HEK293 (cell line): ENCODE measurements around the gene NTSR2.

Experiments used
- CTCF ChIA-PET: fragments of 350-600 bp; formaldehyde crosslinking; extraction: SDS; loops from one replicate; lab custom pipeline; 2021; ENCODE audit warnings: antibody characterized with exemption; lab: Yijun Ruan, JAX
- POLR2A ChIA-PET: fragments of 300-600 bp; formaldehyde crosslinking; extraction: SDS; loops from one replicate; lab custom pipeline; 2020; ENCODE audit warnings: antibody characterized with exemption, inconsistent platforms; lab: Yijun Ruan, JAX
- H3K27ac ChIP-seq: fragments of 200-500 bp; sonication (Bioruptor generic); 2 replicates; pipeline ENCODE4 v1.5.1; 2014; ENCODE audit warnings: low read depth, low read length, control low read depth, inconsistent platforms; ENCODE audit errors: extremely low read depth
- H3K36me3 ChIP-seq, 2 experiments: fragments of 200-500 bp in 1 of 2; sonication (Bioruptor generic) in 1 of 2; 1 replicate in 1 of 2; 2 replicates in 1 of 2; pipeline ENCODE4 v1.5.1; 2014 to 2017; ENCODE audit warnings: inconsistent platforms in 2 of 2, low read length in 2 of 2; ENCODE audit not compliant: control insufficient read depth in 2 of 2, insufficient read depth in 1 of 2
- H3K4me1 ChIP-seq: fragments of 200-500 bp; sonication (Bioruptor generic); 2 replicates; pipeline ENCODE4 v1.5.1; 2014; ENCODE audit warnings: mild to moderate bottlenecking, low read length, inconsistent platforms; ENCODE audit not compliant: control insufficient read depth, insufficient read depth
- H3K4me3 ChIP-seq: 2 replicates; pipeline ENCODE4 v1.5.1; 2011; ENCODE audit warnings: low read depth, mild to moderate bottlenecking, control low read depth, low read length, moderate library complexity
- H3K9me3 ChIP-seq: fragments of 200-500 bp; sonication (Bioruptor generic); 2 replicates; pipeline ENCODE4 v1.5.1; 2014; ENCODE audit warnings: low read depth, low read length, inconsistent platforms; ENCODE audit not compliant: control insufficient read depth, insufficient read depth
- GLI2 ChIP-seq: fragments of 450-650 bp; formaldehyde crosslinking; IDR thresholded peaks from 2 replicates; pipeline ENCODE4; 2017; ENCODE audit warnings: missing biosample characterization, missing genetic modification characterization, low read depth, borderline replicate concordance
- HOXC10 ChIP-seq: sonication (generic); formaldehyde crosslinking; IDR thresholded peaks from 2 replicates; pipeline ENCODE4 v1.8.1; 2023; ENCODE audit warnings: mild to moderate bottlenecking, missing genetic modification reagents
- KLF7 ChIP-seq: fragments of 450-650 bp; formaldehyde crosslinking; IDR thresholded peaks from 2 replicates; pipeline ENCODE4 v1.5.1; 2016; ENCODE audit warnings: missing biosample characterization, missing genetic modification characterization, borderline replicate concordance
- SCRT2 ChIP-seq: fragments of 450-650 bp; formaldehyde crosslinking; IDR thresholded peaks from 2 replicates; pipeline ENCODE4 v1.5.1; 2016; ENCODE audit warnings: missing biosample characterization, missing genetic modification characterization
- SP3 ChIP-seq: fragments of 450-650 bp; formaldehyde crosslinking; IDR thresholded peaks from 2 replicates; pipeline ENCODE4 v1.5.1; 2016; ENCODE audit warnings: missing biosample characterization, missing genetic modification characterization
- TRIM28 ChIP-seq: IDR thresholded peaks from 2 replicates; pipeline ENCODE4 v1.6.1; 2011; ENCODE audit warnings: low read length, control low read depth, borderline replicate concordance
- TSHZ1 ChIP-seq: fragments of 450-650 bp; formaldehyde crosslinking; IDR thresholded peaks from 2 replicates; pipeline ENCODE4 v1.5.1; 2016; ENCODE audit warnings: missing biosample characterization, missing genetic modification characterization, borderline replicate concordance
- ZFP37 ChIP-seq: fragments of 450-650 bp; formaldehyde crosslinking; IDR thresholded peaks from 2 replicates; pipeline ENCODE4 v1.5.1; 2016; ENCODE audit warnings: missing biosample characterization, missing genetic modification characterization
- ZNF140 ChIP-seq: fragments of 450-650 bp; formaldehyde crosslinking; IDR thresholded peaks from 2 replicates; pipeline ENCODE4 v1.5.1; 2016; ENCODE audit warnings: missing biosample characterization, missing genetic modification characterization
- ZNF2 ChIP-seq: fragments of 450-650 bp; formaldehyde crosslinking; IDR thresholded peaks from 2 replicates; pipeline ENCODE4 v1.5.1; 2016; ENCODE audit warnings: missing biosample characterization, missing genetic modification characterization
- ZNF26 ChIP-seq: fragments of 450-650 bp; formaldehyde crosslinking; IDR thresholded peaks from 2 replicates; pipeline ENCODE4 v1.5.1; 2016; ENCODE audit warnings: missing biosample characterization, missing genetic modification characterization
- ZNF394 ChIP-seq: fragments of 450-650 bp; formaldehyde crosslinking; IDR thresholded peaks from 2 replicates; pipeline ENCODE4 v1.5.1; 2016; ENCODE audit warnings: missing biosample characterization, missing genetic modification characterization, mild to moderate bottlenecking, moderate library complexity, borderline replicate concordance
- ZNF404 ChIP-seq: fragments of 450-650 bp; formaldehyde crosslinking; IDR thresholded peaks from 2 replicates; pipeline ENCODE4 v1.5.1; 2017; ENCODE audit warnings: missing biosample characterization, missing genetic modification characterization
- ZNF501 ChIP-seq: fragments of 450-650 bp; formaldehyde crosslinking; IDR thresholded peaks from 2 replicates; pipeline ENCODE4 v1.5.1; 2016; ENCODE audit warnings: missing biosample characterization, missing genetic modification characterization
- ZNF521 ChIP-seq: fragments of 450-650 bp; formaldehyde crosslinking; IDR thresholded peaks from 2 replicates; pipeline ENCODE4 v1.5.1; 2017; ENCODE audit warnings: missing biosample characterization, mild to moderate bottlenecking, missing genetic modification characterization
- ZNF580 ChIP-seq: fragments of 450-650 bp; formaldehyde crosslinking; IDR thresholded peaks from 2 replicates; pipeline ENCODE4 v1.5.1; 2016; ENCODE audit warnings: missing biosample characterization, missing genetic modification characterization
- ZNF623 ChIP-seq: fragments of 450-650 bp; formaldehyde crosslinking; IDR thresholded peaks from 2 replicates; pipeline ENCODE4 v1.5.1; 2016; ENCODE audit warnings: missing biosample characterization, missing genetic modification characterization
- ZNF629 ChIP-seq: fragments of 450-650 bp; formaldehyde crosslinking; IDR thresholded peaks from 2 replicates; pipeline ENCODE4 v1.5.1; 2017; ENCODE audit warnings: missing biosample characterization, missing genetic modification characterization
- ZNF645 ChIP-seq: fragments of 450-650 bp; formaldehyde crosslinking; IDR thresholded peaks from 2 replicates; pipeline ENCODE4; 2016; ENCODE audit warnings: missing biosample characterization, missing genetic modification characterization
- ZNF658 ChIP-seq: fragments of 450-650 bp; formaldehyde crosslinking; IDR thresholded peaks from 2 replicates; pipeline ENCODE4; 2016; ENCODE audit warnings: missing biosample characterization, missing genetic modification characterization
- ZNF664 ChIP-seq: fragments of 450-650 bp; formaldehyde crosslinking; IDR thresholded peaks from 2 replicates; pipeline ENCODE4 v1.5.1; 2016; ENCODE audit warnings: missing biosample characterization, missing genetic modification characterization
- ZNF707 ChIP-seq: fragments of 450-650 bp; formaldehyde crosslinking; IDR thresholded peaks from 2 replicates; pipeline ENCODE4 v1.5.1; 2016; ENCODE audit warnings: missing biosample characterization, missing genetic modification characterization
- ZNF747 ChIP-seq: fragments of 450-650 bp; formaldehyde crosslinking; IDR thresholded peaks from 2 replicates; pipeline ENCODE4 v1.5.1; 2016; ENCODE audit warnings: missing biosample characterization, missing genetic modification characterization
- ZNF837 ChIP-seq: fragments of 450-650 bp; formaldehyde crosslinking; IDR thresholded peaks from 2 replicates; pipeline ENCODE4 v1.5.1; 2016; ENCODE audit warnings: missing biosample characterization, missing genetic modification characterization
- TF ChIP-seq, protein P1 (sequence below): fragments of 450-650 bp; formaldehyde crosslinking; IDR thresholded peaks from 2 replicates; pipeline ENCODE4 v1.5.1; 2017; ENCODE audit warnings: missing biosample characterization, missing genetic modification characterization
- TF ChIP-seq, protein P2 (sequence below): fragments of 450-650 bp; formaldehyde crosslinking; IDR thresholded peaks from 2 replicates; pipeline ENCODE4 v1.5.1; 2016; ENCODE audit warnings: missing biosample characterization, missing genetic modification characterization

NTSR2 gene

DNA sequence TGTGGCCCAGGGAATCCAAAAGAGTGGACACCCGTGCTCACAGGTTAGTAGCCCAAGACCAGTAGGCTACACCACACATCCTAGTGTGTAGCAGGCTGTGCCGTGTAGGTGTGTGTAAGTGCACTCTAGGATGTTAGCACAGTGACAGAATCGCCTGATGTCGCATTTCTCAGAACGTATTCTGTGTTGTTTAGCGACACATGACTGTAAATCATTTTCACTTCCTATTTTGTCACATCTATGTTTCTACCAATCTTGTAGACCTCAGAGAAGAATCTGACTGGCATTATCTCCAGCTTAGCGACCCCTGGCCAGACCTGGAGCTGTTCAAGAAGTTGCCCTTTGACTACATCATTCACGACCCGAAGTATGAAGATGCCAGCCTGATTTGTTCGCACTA lies 45.1 kb downstream of the NTSR2 start (continued):
- TF ChIP-seq ZNF394 (no peak), ZNF404 (tag by site-specific recombination) (no peak), ZNF707 (tag by site-specific recombination) (no peak), GLI2 (tag by site-specific recombination) (no peak)

DNA sequence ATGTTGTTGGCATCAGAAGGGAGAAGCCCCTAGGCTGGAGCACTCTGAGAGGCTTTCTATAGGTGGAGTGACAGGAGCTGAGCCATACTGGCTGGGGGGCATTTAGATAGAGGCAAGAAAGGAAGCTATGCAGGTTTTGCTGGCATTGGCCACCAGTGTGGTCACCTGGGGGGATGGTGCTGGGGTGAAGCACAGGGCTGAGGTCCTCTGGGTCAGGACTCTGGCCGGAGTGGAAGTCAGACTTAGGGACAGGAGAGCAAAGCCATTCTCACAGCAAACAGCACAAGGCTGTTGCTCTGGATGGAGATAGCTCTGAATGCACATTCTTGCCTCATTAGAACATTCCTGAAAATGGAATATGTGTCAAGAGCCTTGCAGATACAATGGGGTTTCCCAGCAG lies 47.4 kb downstream of the NTSR2 start:
- POLR2A ChIA-PET, result no interaction called here
- Histone ChIP-seq H3K9me3 (no peaks in the 10 kb centered on the region), H3K27ac (no peak overlapping the region), H3K36me3 (peaks cover 0 to 3% of the 10 kb centered on the region in 2 experiments; a peak in 1 of 3 replicates), H3K4me1 (no peaks in the 10 kb centered on the region), H3K4me3 (no peak overlapping the region)
- TF ChIP-seq TSHZ1, result no peak
- TF ChIP-seq SP3 (tag by site-specific recombination), result no peak
- no peak for TF ChIP-seq ZNF501 (tag by site-specific recombination)
- TF ChIP-seq ZNF629 (tag by site-specific recombination), result no peak
- TF ChIP-seq GLI2 (tag by site-specific recombination), result no peak
- TF ChIP-seq ZNF580 (tag by site-specific recombination), result no peak
- TF ChIP-seq, protein P1, sequence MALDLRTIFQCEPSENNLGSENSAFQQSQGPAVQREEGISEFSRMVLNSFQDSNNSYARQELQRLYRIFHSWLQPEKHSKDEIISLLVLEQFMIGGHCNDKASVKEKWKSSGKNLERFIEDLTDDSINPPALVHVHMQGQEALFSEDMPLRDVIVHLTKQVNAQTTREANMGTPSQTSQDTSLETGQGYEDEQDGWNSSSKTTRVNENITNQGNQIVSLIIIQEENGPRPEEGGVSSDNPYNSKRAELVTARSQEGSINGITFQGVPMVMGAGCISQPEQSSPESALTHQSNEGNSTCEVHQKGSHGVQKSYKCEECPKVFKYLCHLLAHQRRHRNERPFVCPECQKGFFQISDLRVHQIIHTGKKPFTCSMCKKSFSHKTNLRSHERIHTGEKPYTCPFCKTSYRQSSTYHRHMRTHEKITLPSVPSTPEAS (tag by site-specific recombination), result no peak
- no peak for TF ChIP-seq ZFP37 (tag by site-specific recombination)
- no peak for TF ChIP-seq SCRT2 (tag by site-specific recombination)
- no peak for TF ChIP-seq ZNF140 (tag by site-specific recombination)
- TF ChIP-seq HOXC10 (CRISPR knock-in tag), result no peak
- CTCF ChIA-PET, result interaction anchor here (0.6 kb wide), 1 partner anchor 490 kb away, joined by 3 read pairs; no protein-coding TSS in a partner anchor

- no peaks in the 10 kb centered on the region for H3K9me3 ChIP-seq
- CTCF ChIA-PET, result no interaction called here
- H3K36me3 ChIP-seq, result no peaks in the 10 kb centered on the region
- no peak overlapping the region for H3K27ac ChIP-seq
- POLR2A ChIA-PET, result no interaction called here
- H3K4me1 ChIP-seq, result no peaks in the 10 kb centered on the region
- no peak overlapping the region for H3K4me3 ChIP-seq
- TF ChIP-seq ZNF837 (tag by site-specific recombination) (no peak), ZNF658 (tag by site-specific recombination) (no peak), ZNF623 (no peak), ZNF404 (tag by site-specific recombination) (no peak), TRIM28 (no peak), ZNF521 (tag by site-specific recombination) (no peak), ZNF747 (no peak), ZNF26 (tag by site-specific recombination) (no peak), ZNF645 (tag by site-specific recombination) (no peak), ZNF664 (no peak), KLF7 (tag by site-specific recombination) (no peak), ZFP37 (tag by site-specific recombination) (no peak), ZNF2 (tag by site-specific recombination) (no peak)
- TF ChIP-seq, protein P2, sequence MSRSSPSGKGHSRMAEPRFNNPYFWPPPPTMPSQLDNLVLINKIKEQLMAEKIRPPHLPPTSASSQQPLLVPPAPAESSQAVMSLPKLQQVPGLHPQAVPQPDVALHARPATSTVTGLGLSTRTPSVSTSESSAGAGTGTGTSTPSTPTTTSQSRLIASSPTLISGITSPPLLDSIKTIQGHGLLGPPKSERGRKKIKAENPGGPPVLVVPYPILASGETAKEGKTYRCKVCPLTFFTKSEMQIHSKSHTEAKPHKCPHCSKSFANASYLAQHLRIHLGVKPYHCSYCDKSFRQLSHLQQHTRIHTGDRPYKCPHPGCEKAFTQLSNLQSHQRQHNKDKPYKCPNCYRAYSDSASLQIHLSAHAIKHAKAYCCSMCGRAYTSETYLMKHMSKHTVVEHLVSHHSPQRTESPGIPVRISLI (tag by site-specific recombination), result no peak
Observed at GRCh38 chr2:11621410-11621809, 48.6 kb downstream of the NTSR2 start.
